Stimulated activated CD4-positive, alpha-beta T cell treated with anti-CD3 and anti-CD28 coated beads, Interleukin-12 subunit alpha, Interleukin-12 subunit beta, amount 100 ng/mL, for 4 hours (primary cell): Measurements from ENCODE around the gene ENPP1.
"Not testable (repeated sequence)": the region's sequence is repeated elsewhere in the genome, so short reads cannot be mapped to it uniquely, and the experiment has no call there.

Experiments
- DNase-seq: peaks from one replicate; pipeline ENCODE4 v3.0.0-alpha.2; 2020

The ENPP1 gene

GRCh38 chr6:131832363-131832762 is 24.5 kb downstream of the ENPP1 start:
- DNase-seq, result no peak

GRCh38 chr6:131838051-131838450 is 30.2 kb downstream of the ENPP1 start:
- DNase-seq, result no peak

- no peak for DNase-seq
Observed at GRCh38 chr6:131839388-131839787, 31.6 kb downstream of the ENPP1 start.

GRCh38 chr6:131840441-131840840 is 32.6 kb downstream of the ENPP1 start:
- DNase-seq, result no peak

- DNase-seq, result no peak
Observed at GRCh38 chr6:131840936-131841583, 33.2 kb downstream of the ENPP1 start.

- DNase-seq, result no peak
Observed at GRCh38 chr6:131843768-131844167, 35.9 kb downstream of the ENPP1 start.

- no peak for DNase-seq
Observed at GRCh38 chr6:131844243-131844841, 36.5 kb downstream of the ENPP1 start.

- no peak for DNase-seq
Observed at GRCh38 chr6:131846023-131846663, 38.3 kb downstream of the ENPP1 start.

GRCh38 chr6:131846905-131847304 is 39.1 kb downstream of the ENPP1 start:
- DNase-seq, result no peak

GRCh38 chr6:131849799-131850198 is 42.0 kb downstream of the ENPP1 start:
- no peak for DNase-seq

- no peak for DNase-seq
Observed at GRCh38 chr6:131851049-131851769, 43.4 kb downstream of the ENPP1 start.

GRCh38 chr6:131852200-131852599 is 44.4 kb downstream of the ENPP1 start:
- DNase-seq, result no peak

- no peak for DNase-seq
Observed at GRCh38 chr6:131854803-131855202, 47.0 kb downstream of the ENPP1 start.

GRCh38 chr6:131858765-131859415 is 51.1 kb downstream of the ENPP1 start:
- no peak for DNase-seq

- not testable (repeated sequence) for DNase-seq
Observed at GRCh38 chr6:131859658-131860057, 51.8 kb downstream of the ENPP1 start.

GRCh38 chr6:131861381-131861780 is 53.6 kb downstream of the ENPP1 start:
- DNase-seq, result no peak

GRCh38 chr6:131862476-131862875 is 54.7 kb downstream of the ENPP1 start:
- no peak for DNase-seq

- DNase-seq, result no peak
Observed at GRCh38 chr6:131867744-131868143, 59.9 kb downstream of the ENPP1 start.

GRCh38 chr6:131868836-131869235 is 61.0 kb downstream of the ENPP1 start:
- DNase-seq, result no peak

GRCh38 chr6:131875647-131876046 is 67.8 kb downstream of the ENPP1 start:
- no peak for DNase-seq

- DNase-seq, result no peak
Observed at GRCh38 chr6:131876545-131876944, 68.7 kb downstream of the ENPP1 start.

- DNase-seq, result no peak
Observed at GRCh38 chr6:131877999-131878789, 70.4 kb downstream of the ENPP1 start.
